GM12874 (cell line): ENCODE results near the gene BCOR.

Source experiments
- TF ChIP-seq, protein P1 (sequence below): IDR thresholded peaks from 2 replicates; pipeline ENCODE4 v1.5.1; 2011; ENCODE audit warnings: low read depth, mild to moderate bottlenecking, control low read depth, low read length, moderate library complexity; ENCODE audit not compliant: insufficient read depth

BCOR gene

DNA sequence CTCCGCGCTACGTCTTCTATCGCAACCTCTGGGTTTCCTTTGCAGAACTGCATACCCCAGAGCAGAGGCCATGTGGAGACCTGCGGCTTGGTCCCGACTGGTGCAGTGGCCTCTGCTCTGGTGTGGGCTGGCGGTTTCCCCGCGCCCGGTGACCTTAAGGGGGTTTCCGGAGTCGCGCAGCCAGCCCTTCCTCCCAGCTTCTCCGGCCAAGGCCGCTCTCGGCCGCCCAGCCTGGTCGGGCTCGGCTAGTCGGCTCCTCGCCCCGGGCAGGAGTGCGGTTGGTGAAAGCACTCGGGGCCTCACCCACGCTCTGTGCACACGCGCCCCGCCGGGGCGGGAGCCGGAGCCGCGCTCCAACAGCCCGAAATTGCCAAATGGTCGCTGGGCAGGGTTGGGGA, 84.9 kb downstream of the BCOR start:
- TF ChIP-seq, protein P1, sequence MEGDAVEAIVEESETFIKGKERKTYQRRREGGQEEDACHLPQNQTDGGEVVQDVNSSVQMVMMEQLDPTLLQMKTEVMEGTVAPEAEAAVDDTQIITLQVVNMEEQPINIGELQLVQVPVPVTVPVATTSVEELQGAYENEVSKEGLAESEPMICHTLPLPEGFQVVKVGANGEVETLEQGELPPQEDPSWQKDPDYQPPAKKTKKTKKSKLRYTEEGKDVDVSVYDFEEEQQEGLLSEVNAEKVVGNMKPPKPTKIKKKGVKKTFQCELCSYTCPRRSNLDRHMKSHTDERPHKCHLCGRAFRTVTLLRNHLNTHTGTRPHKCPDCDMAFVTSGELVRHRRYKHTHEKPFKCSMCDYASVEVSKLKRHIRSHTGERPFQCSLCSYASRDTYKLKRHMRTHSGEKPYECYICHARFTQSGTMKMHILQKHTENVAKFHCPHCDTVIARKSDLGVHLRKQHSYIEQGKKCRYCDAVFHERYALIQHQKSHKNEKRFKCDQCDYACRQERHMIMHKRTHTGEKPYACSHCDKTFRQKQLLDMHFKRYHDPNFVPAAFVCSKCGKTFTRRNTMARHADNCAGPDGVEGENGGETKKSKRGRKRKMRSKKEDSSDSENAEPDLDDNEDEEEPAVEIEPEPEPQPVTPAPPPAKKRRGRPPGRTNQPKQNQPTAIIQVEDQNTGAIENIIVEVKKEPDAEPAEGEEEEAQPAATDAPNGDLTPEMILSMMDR = no peak

- TF ChIP-seq, protein P1 = no peak
These were observed 85.5 kb downstream of the BCOR start for GRCh38 chrX:40012039-40012867.

- TF ChIP-seq, protein P1 = no peak
These were observed 86.3 kb downstream of the BCOR start for GRCh38 chrX:40011322-40012038.

DNA sequence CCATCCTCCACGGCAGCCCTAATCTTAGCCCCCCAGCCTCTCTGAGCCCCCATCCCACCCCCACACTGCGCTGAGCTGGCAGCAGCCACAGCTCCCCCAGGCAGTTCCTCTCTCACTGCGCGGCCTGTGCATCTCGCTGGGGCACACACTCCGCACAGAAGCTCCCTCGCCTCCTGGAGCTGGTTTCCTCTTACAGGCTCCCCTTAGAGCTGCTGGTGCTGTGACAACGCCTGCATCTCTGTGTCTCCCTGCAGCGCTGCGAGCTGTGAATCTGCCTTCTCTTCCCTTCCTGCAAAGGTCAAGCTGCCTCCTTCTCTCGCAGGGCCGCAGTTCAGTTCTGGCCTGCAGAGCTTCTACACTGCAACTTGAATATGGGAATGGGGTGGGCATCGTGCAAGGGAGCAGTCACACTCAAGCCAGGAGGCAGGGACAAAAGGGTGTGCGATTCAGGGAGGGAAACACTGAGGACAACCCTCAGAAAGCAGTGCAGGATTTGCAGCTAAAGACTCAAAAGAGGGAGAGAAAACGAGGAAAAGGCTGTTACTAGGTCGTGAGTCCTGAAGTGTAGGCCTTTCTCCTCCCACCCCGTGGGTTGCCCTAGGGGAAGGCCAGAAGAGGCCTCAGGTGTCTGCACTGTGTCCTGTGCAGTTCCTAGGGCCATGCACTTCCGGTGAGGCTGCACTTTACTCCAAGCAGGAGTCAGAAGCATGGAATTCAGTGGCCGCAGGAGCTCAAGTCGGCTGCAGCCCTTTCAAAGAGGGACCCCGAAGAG, 87.0 kb downstream of the BCOR start:
- TF ChIP-seq, protein P1 = no peak

DNA sequence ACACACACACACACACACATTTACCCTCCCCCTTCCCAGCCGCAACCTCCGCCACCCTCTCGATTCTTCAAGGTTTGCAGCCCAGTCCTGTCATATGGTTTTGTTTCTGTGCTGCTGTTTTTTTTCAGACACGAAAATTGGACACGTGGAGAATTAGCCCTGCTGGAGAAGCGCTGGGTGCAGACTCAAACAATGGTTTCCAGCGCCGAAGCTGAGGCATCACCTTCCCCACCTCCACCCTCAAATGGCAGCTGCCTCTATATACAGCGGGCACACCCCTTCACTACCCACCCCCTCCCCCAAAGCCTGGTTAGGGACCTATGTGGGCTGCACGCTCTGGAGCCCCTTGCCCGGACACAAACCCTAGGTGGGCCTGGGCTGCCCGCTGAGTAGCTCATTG, 87.9 kb downstream of the BCOR start:
- TF ChIP-seq, protein P1 = no peak

DNA sequence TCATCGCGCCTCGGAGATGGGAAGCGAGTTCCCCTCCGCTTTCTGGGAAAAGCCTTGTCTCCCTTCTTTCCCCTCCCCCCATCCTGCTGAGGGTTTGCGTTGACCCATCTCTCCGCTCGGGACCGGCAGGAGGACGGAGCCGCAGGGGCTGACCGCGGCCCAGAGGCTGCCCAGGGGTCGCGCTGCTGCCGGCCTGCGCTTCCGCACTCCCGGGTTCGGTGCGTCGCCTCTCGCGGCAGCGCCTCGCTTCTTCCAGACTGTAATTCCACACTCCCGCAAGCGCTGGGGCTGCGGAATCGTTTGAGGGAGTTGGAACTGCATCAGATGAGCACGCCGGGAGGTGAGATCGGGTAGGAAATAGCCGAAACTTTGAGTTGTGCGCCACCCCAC, 88.3 kb downstream of the BCOR start:
- TF ChIP-seq, protein P1 = no peak

- TF ChIP-seq, protein P1 = no peak
These were observed 88.8 kb downstream of the BCOR start for GRCh38 chrX:40008791-40009461.
